ENCODE measurements around the gene YBX2. TPM values are rescaled to one million over a fixed set of nuclear protein-coding genes. Genes with fewer than 3 reads are reported as not detected.

The YBX2 gene
- total RNA-seq, 4 donors from 2014 or later, result 3.3 to 6.5 (median 5.3) TPM

DNA sequence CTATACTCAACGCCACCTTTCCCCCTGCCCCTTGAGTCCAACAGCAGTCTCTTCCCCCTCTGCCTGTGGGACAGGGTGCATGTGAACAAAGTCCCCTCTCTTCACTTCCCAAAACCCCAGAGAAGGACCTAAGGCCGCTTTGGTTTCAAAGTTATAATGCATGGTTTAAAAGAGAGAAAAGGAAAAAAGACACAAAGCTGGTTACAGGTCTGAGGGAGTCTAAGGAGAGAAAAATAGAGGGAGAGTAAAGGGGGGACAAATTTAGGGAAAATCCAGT, 51.0 kb downstream of the YBX2 start:
- 38% methylated on average over 1 of the region's 2 CpGs; no CpG with 5 or more reads in 1 of the 2 donors for WGBS, 2 donors (ENCODE audit: low coverage in 1 of 2)
- Histone ChIP-seq H3K27me3 (no peaks in the 10 kb centered on the region), H3K9me3 (no peaks in the 10 kb centered on the region), H3K4me3 (peak overlapping the region; percentile 78 to 87), H3K36me3 (peaks cover 0 to 51% of the 10 kb centered on the region in 2 donors), H3K4me1 (peaks cover 8 to 55% (median 25%) of the 10 kb centered on the region in 3 donors), H3K27ac (peak overlapping the region; percentile 80 to 98 (median 96))
- ATAC-seq, result no peak
- TF ChIP-seq, protein P1, sequence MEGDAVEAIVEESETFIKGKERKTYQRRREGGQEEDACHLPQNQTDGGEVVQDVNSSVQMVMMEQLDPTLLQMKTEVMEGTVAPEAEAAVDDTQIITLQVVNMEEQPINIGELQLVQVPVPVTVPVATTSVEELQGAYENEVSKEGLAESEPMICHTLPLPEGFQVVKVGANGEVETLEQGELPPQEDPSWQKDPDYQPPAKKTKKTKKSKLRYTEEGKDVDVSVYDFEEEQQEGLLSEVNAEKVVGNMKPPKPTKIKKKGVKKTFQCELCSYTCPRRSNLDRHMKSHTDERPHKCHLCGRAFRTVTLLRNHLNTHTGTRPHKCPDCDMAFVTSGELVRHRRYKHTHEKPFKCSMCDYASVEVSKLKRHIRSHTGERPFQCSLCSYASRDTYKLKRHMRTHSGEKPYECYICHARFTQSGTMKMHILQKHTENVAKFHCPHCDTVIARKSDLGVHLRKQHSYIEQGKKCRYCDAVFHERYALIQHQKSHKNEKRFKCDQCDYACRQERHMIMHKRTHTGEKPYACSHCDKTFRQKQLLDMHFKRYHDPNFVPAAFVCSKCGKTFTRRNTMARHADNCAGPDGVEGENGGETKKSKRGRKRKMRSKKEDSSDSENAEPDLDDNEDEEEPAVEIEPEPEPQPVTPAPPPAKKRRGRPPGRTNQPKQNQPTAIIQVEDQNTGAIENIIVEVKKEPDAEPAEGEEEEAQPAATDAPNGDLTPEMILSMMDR (IDR thresholded peaks at IDR 0.05), result no peak
- TF ChIP-seq POLR2A (IDR thresholded peaks at IDR 0.05) (no peak), EP300 (IDR thresholded peaks at IDR 0.05) (no peak), POLR2AphosphoS5 (IDR thresholded peaks at IDR 0.05) (no peak)

DNA sequence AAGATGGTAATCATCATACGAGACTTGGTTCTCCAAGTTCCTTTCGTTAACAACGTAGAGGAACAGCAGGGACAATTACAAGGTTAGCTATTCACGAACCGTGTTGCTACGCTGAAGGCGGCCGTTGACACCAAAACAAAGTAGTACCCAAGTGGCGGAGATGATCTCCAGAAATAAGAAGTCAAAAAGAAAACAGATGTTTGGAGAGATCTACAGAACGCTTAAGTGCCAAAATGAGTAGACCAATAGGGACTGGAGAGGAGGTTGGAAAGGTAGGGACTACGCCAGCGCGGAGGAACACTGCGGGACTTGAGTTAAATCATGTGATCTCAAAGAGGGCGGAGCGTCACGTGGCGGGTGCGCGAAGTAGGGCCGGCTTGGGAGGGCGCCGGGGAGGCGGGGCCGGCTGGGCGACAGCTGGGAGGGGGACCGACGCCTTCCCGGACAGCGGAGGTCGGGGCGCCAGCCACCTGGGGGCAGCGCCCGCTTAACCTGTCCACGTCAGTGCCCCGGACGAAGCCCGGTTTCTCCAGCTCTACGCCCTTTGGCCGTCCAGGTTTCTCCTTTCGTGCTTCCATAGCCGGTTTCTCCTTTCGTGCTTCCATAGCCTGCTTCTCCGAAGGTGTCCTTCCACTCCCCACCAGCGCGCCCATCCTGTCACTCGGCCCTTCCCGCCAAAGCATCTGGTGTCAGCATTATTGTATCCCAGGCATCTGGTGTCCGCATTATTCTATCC, 51.6 kb downstream of the YBX2 start:
- peaks cover 8 to 52% (median 25%) of the 10 kb centered on the region in 3 donors for H3K4me1 ChIP-seq
- 1 to 2% methylated on average over 25 to 27 of the region's 49 CpGs for WGBS, 2 donors (ENCODE audit: low coverage in 1 of 2)
- H3K9me3 ChIP-seq, result no peaks in the 10 kb centered on the region
- peak overlapping the region; percentile 80 to 98 (median 96) for H3K27ac ChIP-seq
- ATAC-seq, result peak; percentile 40
- peaks cover 0 to 51% of the 10 kb centered on the region in 2 donors for H3K36me3 ChIP-seq
- H3K27me3 ChIP-seq, result no peaks in the 10 kb centered on the region
- TF ChIP-seq, protein P1 (IDR thresholded peaks at IDR 0.05), result peak in 2 of 4 experiments; percentile 14 to 27
- peak; percentile 96 for TF ChIP-seq POLR2AphosphoS5 (IDR thresholded peaks at IDR 0.05)
- peak; percentile 69 for TF ChIP-seq POLR2A (IDR thresholded peaks at IDR 0.05)
- no peak for TF ChIP-seq EP300 (IDR thresholded peaks at IDR 0.05)
- peak overlapping the region; percentile 78 to 87 for H3K4me3 ChIP-seq

DNA sequence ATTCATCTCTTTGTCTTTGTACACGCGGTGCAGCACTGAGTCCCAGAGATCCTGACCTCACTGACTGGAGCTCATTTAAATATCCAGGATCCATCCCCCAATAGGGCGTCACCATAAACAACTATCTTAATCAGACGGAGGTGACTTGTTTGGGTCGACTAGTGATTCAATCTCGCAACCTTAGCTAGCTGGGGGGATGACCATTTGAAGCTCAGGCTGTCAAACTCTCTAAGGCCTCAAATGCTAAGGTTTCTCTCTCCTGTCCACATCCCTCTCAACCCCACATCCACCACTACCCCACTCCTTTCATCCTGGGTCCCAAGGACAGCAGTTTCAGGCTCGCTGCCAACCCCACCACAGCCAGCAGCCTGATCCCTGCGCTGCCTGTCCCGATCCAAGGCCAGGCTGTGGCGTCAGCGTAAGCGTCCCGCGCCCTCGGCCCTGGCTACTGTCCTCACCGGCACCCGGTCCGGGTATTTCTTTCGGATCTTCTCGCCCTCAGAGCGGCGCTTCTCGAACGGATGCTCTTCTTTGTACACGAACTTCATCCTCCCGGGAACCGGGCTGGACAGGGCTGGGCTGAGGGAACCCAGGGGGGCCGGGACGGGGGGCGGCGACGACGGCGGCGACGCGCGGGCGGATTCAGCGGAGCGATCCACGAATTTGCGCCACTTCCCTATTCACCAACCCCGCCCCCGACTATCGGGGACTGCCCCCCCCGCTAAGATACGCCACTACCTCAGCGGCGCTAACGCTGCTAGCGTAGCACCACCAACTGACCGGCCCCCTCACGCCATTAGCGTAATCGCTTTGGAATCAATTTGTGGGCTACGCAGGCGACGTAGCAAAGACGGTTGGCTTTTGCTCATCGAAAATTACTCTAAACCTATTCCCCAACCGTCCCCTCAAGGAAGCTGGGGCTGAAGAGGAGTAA, 52.4 kb downstream of the YBX2 start, which contains the start of gene GABARAP:
Gene GABARAP, minus strand, starts transcription at position 667 of the 934 bp plus-strand sequence. Its CDS starts 119 bp downstream, at position 548.
- Histone ChIP-seq H3K36me3 (peaks cover 0 to 50% of the 10 kb centered on the region in 2 donors), H3K27me3 (no peaks in the 10 kb centered on the region), H3K9me3 (no peaks in the 10 kb centered on the region), H3K4me3 (peak within 1 kb of the TSS; percentile 78 to 87), H3K27ac (peak within 1 kb of the TSS; percentile 80 to 98 (median 96)), H3K4me1 (peaks cover 8 to 51% (median 28%) of the 10 kb centered on the region in 3 donors)
- ATAC-seq, result peak; percentile 37
- WGBS, 2 donors (ENCODE audit: low coverage in 1 of 2), result 1 to 2% methylated on average over 4 to 23 of the region's 62 CpGs
- TF ChIP-seq, protein P1 (IDR thresholded peaks at IDR 0.05), result peak in 1 of 4 experiments; percentile 12
- TF ChIP-seq EP300 (IDR thresholded peaks at IDR 0.05) (no peak), POLR2A (IDR thresholded peaks at IDR 0.05) (peak; percentile 30 to 59), POLR2AphosphoS5 (IDR thresholded peaks at IDR 0.05) (peak; percentile 49)

DNA sequence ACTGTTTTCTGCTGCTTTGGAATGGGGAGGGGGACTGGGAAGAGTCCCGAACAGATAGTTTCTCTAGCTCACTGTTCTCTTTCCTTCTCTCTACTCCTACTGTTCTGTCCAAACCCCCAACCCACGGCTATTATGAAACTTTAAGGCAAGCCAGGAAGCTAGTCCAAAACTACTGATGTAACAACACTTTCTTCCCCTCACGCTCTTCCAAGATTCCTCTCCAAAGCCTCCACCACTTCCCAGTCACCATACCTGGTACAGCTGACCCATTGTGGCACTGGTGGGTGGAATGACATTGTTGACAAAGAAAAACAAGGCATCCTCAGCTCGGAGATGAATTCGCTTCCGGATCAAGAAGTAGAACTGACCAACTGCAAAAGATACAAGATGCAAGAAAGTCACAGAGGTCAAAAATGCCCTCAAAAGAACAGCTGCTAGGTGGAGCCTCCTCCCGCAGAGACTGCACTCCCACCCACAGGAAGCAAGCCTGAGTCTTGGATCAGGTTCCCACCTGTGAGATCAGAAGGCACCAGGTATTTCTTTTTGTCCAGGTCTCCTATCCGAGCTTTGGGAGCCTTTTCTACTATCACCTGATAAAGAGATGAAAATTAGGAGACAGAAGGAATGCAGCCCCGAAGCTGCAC, 53.2 kb downstream of the YBX2 start:
- WGBS, 2 donors (ENCODE audit: low coverage in 1 of 2), result 27 to 34% methylated on average over 6 to 9 of the region's 9 CpGs
- H3K36me3 ChIP-seq, result peaks cover 0 to 48% of the 10 kb centered on the region in 2 donors
- no peak for TF ChIP-seq POLR2A (IDR thresholded peaks at IDR 0.05)
- TF ChIP-seq POLR2AphosphoS5 (IDR thresholded peaks at IDR 0.05), result no peak
- no peak for TF ChIP-seq EP300 (IDR thresholded peaks at IDR 0.05)
- TF ChIP-seq, protein P1 (IDR thresholded peaks at IDR 0.05), result no peak
- no peak for ATAC-seq
- no peaks in the 10 kb centered on the region for H3K27me3 ChIP-seq
- peak overlapping the region; percentile 80 to 98 (median 96) for H3K27ac ChIP-seq
- H3K4me1 ChIP-seq, result peaks cover 8 to 55% (median 28%) of the 10 kb centered on the region in 3 donors
- H3K4me3 ChIP-seq, result peak overlapping the region; percentile 78 to 87
- H3K9me3 ChIP-seq, result no peaks in the 10 kb centered on the region

Data from gastroesophageal sphincter (tissue), 4 donors.